NCI-H524 treated with DMSO at 0.1 percent for 48 hours (cell line): ENCODE measurements around the gene SRRM3.
"Not testable (repeated sequence)": the region's sequence is repeated elsewhere in the genome, so short reads cannot be mapped to it uniquely, and the experiment has no call there.

Experiments used
- DNase-seq: peaks from one replicate; lab custom pipeline; 2025; lab: John Stamatoyannopoulos, UW

The SRRM3 gene

GRCh38 chr7:76315364-76315763 lies 113.7 kb downstream of the SRRM3 start:
- DNase-seq: peak; percentile 46

DNA sequence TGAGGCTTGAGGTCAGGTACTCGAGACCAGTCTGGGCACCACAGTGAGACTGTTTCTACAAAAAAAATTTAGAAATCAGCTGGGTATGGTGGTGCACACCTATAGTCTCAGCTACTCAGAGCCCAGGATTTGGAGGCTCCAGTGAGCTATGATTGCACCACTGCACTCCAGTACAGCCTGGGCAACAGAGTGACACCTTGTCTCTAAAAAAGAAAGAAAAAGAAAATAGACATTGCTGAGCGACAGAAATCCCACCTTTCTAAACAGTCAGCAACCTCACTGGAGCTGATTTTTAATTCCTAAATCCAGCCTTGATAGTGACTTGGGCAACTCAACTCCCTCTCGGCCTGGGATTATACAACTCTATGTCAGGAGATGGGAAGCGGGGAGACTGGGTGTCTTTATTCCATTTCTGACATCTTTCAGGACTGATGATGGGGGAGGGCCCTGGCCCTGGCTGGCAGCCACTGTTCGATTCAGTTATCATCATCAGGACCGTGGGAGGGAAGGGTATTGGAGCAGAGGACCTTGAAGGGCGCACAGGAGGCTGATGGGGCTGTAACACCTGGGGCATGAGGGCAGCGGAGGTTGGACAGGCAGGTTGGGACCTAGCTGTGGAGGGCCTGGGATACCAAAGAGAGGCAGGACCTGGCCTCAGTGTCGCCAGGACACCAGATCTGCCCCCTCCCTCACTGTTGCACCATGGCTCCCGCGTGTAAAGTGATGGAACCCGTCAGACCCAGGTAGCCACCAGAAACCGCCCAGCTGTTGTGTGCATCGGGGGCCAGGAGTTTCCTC lies 115.5 kb downstream of the SRRM3 start:
- no peak for DNase-seq

DNA sequence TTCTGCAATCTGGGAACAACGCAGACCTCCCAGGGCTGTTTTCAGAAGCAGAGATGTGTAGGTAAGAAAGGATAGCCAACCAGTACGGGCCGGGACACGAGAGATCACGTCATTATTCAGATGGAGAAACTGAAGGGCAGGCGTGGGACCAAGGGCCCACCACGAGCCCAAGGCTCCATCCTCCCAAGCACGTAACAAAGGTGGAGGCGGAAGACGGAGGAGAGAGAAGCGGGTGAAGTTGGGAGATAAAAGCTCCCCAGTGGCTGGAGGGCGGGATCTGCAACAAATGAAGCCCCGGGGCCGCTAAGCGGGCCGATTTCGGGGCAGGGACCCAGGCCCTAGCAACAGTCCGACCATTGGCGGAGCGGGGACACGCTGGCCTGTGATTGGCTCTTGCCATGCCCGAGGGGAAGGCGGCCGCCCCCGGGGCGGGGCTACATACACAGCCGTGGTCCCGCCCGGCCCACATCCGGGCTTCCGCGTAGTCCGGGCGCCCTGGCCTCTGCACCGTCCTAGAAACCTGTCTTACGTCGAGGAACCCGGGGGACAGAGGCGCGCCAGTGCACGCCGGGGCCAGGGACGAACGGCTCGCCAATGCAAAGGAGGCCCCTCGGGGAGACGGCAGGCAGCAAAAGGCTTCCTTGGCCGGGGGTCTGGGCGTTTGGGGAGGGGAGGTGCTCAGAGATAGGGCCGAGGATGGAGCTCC lies 116.2 kb downstream of the SRRM3 start:
- peak; percentile 87 for DNase-seq

DNA sequence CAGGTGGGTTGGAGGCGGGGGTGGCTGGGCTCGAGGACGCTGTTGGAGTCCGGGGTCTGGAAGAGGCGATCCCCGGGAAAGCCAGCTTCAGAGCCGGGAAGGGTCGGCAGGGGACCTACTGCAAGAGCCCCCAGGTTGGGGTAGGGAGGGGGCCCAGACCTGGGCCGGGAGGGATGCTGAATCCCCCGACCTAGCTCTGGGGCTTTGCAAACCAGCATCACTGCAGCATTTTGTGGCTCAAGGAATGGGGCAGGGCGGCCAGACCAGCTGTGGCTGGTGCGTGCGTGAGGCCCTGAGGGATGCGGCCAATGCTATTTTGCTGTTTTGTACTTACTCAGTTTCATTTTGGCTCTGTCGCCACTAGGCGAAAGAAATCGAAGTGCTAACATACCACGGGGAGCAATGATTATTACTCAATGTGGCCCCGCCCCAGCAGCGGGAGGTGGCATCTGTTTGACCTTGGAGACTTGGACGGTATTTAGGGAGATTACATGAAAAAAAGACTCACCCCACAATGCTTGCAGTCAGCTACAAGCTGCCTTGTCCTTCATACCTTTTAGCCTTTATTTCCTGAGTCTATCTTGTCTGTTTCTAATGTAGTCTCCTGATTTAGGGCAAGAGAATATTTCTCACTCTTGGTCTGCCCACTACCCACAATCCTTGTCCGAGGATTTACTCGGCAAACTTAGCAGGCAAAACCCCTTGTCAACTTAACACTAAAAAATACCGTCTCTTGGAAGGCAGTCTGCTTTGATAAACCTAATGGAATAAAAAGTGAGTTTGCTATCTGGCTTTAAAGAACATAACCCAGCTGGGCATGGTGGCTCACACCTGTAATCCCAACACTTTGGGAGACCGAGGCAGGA lies 117.0 kb downstream of the SRRM3 start:
- DNase-seq: peak; percentile 41

DNA sequence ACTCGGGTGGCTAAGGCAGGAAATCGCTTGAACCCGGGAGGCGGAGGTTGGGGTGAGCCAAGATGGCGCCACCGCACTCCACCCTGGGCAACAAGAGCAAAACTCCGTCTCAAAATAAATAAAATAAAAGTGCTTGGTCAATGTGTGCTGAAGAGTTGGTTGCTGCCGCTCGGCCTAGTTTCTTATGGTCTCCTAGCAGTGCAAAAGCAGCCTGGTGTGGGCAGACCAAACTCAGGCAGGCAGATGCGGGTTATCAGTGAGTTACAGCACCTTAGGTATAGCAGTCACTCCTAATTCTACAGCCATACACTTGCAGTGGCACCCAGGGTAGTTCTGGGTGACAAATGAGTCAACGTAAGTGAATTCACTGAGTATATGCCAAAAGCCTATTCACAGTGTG lies 123.4 kb downstream of the SRRM3 start:
- DNase-seq: no peak

DNA sequence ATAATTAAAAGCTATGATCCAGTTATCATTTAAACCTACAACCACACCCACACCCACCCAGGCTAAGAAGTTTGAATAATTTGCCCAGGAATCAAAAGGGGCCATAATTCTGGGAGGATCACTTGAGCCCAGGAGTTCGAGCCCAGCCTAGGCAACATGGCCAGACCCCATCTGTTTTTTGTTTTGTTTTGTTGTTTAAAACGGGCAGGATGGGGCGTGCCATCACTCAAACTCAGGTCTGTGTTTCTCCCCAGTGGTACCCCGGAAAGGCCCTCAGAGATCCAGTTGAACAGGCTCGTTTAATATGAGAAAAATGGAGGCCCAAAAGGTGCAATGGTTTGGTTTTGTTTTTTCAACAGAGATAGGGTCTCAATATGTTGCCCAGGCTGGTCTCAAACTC lies 124.1 kb downstream of the SRRM3 start:
- DNase-seq: no peak

GRCh38 chr7:76326646-76327233 lies 125.0 kb downstream of the SRRM3 start:
- no peak for DNase-seq

GRCh38 chr7:76327610-76328009 lies 125.9 kb downstream of the SRRM3 start:
- DNase-seq: no peak

- no peak for DNase-seq
Observed at GRCh38 chr7:76328389-76328788, 126.7 kb downstream of the SRRM3 start.

DNA sequence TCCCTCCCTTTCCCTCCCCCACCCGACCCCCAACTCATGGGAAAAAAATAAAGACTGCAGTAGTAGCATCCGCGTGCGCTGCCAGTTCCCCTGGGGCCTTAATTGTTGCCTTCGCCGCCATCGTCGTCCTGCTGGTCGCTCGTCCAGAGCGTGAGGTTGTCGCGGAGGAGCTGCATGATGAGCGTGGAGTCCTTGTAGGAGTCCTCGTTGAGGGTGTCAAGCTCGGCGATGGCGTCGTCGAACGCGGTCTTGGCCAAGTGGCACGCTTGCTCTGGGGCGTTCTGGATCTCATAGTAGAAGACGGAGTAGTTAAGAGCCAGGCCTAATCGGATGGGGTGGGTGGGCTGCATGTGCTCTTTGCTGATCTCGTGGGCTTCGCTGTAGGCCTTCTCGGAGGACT lies 127.8 kb downstream of the SRRM3 start:
- no peak for DNase-seq

DNA sequence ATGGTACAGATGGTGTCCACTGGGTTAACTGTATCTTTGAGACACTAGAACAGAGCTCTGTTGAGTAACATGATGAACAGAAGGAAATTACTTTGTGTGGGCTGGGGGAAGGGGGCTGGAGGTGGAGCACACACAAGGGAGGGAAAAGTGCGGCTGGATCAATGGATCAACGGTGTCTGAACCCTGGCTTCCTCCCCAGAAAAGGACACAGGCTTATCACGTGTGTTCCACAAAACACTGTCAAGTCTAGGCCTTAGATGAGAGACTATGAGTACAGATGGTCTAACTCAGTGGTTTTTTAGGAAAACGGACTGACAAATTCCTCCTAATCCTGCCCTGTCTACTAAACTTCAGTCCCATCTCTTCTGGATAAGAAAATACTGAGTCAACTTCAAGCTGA lies 128.6 kb downstream of the SRRM3 start:
- DNase-seq: no peak

DNA sequence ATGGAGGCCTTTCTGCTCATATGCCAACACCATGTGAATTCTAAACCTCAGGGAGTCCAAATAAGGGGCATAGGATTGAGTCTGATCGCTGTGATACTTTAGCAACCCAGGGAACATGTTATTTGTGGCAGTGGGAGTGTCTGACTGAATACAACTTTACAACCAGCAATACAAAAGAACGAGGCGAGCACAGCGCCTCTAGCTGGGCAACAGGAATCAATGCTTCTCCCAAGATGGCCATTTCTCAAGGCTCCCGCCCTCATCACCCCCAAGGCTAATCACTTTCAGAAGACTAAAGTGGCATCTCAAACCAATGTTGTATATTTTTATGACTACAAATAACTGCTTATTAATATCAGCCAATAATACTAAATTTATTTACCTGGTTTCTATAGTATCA lies 129.0 kb downstream of the SRRM3 start:
- no peak for DNase-seq

- DNase-seq: no peak
Observed at GRCh38 chr7:76332078-76332477, 130.4 kb downstream of the SRRM3 start.

DNA sequence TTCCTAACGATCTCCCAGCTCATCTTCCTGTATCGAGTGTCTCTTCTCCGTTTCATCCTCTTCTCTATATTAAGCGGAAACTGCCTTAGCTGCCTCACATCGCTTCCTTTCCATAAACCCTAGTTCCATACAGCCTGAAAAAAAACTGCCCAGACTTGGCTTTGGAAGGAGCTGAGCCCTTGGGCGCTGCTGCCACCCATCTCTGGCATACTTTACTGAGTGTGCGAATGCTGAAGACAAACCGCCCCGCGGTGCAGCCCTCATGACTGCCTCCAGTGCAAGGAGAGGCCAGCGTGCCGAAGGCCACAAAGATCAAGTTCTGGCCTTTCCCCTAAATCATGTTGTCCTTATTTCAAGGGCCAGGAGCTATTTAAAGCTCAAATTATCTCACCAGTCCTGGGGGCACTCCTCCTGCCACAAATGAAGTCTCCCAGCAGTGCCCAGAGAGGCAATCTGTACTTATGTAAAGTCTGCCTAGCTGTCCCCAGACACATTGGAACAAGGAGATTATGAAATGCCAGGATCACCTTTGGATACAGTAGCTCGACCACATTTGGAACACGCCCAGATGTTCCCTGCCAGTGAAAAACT lies 131.9 kb downstream of the SRRM3 start:
- DNase-seq: no peak

- DNase-seq: no peak
Observed at GRCh38 chr7:76334320-76334967, 132.7 kb downstream of the SRRM3 start.

DNA sequence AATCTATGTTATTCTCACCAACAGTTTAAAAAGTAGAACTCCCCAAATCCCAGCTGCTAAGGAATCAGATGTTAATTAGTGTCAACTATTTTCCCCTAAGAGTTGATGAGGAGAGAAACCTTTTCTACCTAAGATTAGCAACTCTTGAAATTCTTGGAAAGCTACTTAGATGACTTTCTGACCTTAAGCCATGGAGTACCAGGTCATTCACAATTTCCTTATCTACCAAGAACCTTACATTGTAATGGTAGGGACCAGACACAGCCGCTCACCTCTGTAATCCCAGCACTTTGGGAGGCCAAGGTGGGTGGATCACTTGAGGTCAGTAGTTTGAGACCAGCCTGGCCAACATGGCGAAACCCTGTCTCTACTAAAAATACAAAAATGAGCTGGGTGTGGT lies 133.7 kb downstream of the SRRM3 start:
- not testable (repeated sequence) for DNase-seq

DNA sequence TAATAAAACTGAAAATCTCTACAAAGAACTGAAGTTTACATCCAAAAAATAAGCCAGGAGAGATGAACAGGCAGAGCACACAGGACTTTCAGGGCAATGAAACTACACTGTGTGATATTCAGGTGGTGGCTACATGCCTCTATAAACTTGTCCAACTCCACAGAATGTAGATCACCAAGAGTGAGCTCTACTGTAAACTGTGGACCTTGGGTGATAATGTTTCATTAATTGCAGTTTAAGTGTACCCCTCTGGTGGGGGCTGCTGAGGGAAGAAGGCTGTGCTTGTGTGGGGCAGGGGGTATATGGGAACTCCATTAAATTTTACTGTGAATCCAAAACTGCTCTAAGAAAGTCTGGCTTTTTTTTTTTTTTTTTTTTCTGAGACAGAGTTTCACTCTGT lies 134.4 kb downstream of the SRRM3 start:
- no peak for DNase-seq
